IMR-90 (cell line): Measurements from ENCODE around the gene FAF1. TPM values are rescaled to one million over a fixed set of nuclear protein-coding genes. Genes with fewer than 3 reads are reported as not detected.

ENCODE experiments used
- ATAC-seq: fragments of 200-7000 bp; cut with Tn5 transposase; 2 replicates; pipeline ENCODE4 v1.9.1; 2020; ENCODE audit warnings: low read depth, mild to moderate bottlenecking, moderate library complexity
- BruUV-seq: library from RNA; stranded (reverse); fragments of 400-500 nt; replicated peaks from 2 replicates; lab custom pipeline; 2021; lab: Mats Ljungman, UMichigan
- CTCF ChIA-PET: fragments of 300-600 bp; formaldehyde crosslinking; extraction: SDS; loops from one replicate; lab custom pipeline; 2021; ENCODE audit warnings: antibody characterized with exemption; lab: Yijun Ruan, JAX
- POLR2A ChIA-PET: fragments of 300-600 bp; sonication (Branson Sonifier 250); formaldehyde crosslinking; loops from one replicate; lab custom pipeline; 2022; ENCODE audit warnings: antibody characterized with exemption; ENCODE audit not compliant: unreplicated experiment; lab: Charles Lee
- DNase-seq: peaks from one replicate; pipeline ENCODE4 v3.0.0; 2013
- H2AFZ ChIP-seq: replicated peaks from 2 replicates; pipeline ENCODE3; 2013; ENCODE audit warnings: low read length, mild to moderate bottlenecking; ENCODE audit not compliant: poor library complexity
- H2AK5ac ChIP-seq: 2 replicates; pipeline ENCODE4 v1.6.1; 2013; ENCODE audit warnings: low read depth, low read length, inconsistent platforms
- H2AK9ac ChIP-seq: replicated peaks from 2 replicates; pipeline ENCODE3; 2013; ENCODE audit warnings: mild to moderate bottlenecking, low read depth, low read length, moderate library complexity; ENCODE audit not compliant: poor library complexity
- H2BK120ac ChIP-seq: 2 replicates; pipeline ENCODE4 v1.6.1; 2013; ENCODE audit warnings: low read depth, low read length, inconsistent platforms
- H2BK15ac ChIP-seq: 3 replicates; pipeline ENCODE4 v1.6.1; 2013; ENCODE audit warnings: low read depth, low read length, inconsistent platforms
- H2BK20ac ChIP-seq: 2 replicates; pipeline ENCODE4 v1.6.1; 2013; ENCODE audit warnings: low read depth, mild to moderate bottlenecking, inconsistent platforms, low read length, moderate library complexity
- H2BK5ac ChIP-seq: 2 replicates; pipeline ENCODE4 v1.6.1; 2013; ENCODE audit warnings: mild to moderate bottlenecking, low read depth, low read length, inconsistent platforms; ENCODE audit not compliant: poor library complexity, severe bottlenecking
- H3K14ac ChIP-seq: replicated peaks from 2 replicates; pipeline ENCODE4 v1.6.1; 2013; ENCODE audit warnings: low read depth, low read length, inconsistent platforms
- H3K18ac ChIP-seq: 2 replicates; pipeline ENCODE4 v1.6.1; 2013; ENCODE audit warnings: low read depth, low read length, control low read depth
- H3K23ac ChIP-seq: 2 replicates; pipeline ENCODE4 v1.6.1; 2013; ENCODE audit warnings: low read depth, low read length, inconsistent platforms
- H3K27ac ChIP-seq: 2 replicates; pipeline ENCODE4 v1.5.1; 2013; ENCODE audit warnings: mild to moderate bottlenecking, control low read depth, low read length; ENCODE audit not compliant: insufficient read depth
- H3K27me3 ChIP-seq: 2 replicates; pipeline ENCODE4 v1.6.1; 2013; ENCODE audit warnings: low read length; ENCODE audit not compliant: control insufficient read depth, insufficient read depth
- H3K36me3 ChIP-seq: 2 replicates; pipeline ENCODE4 v1.6.1; 2013; ENCODE audit warnings: low read length, mixed read lengths; ENCODE audit not compliant: control insufficient read depth, insufficient read depth
- H3K4ac ChIP-seq: 2 replicates; pipeline ENCODE4 v1.6.1; 2013; ENCODE audit warnings: low read depth, low read length, inconsistent platforms
- H3K4me1 ChIP-seq: 2 replicates; pipeline ENCODE4 v1.6.1; 2013; ENCODE audit warnings: low read length, mixed read lengths; ENCODE audit not compliant: control insufficient read depth, insufficient read depth
- H3K4me2 ChIP-seq: 2 replicates; pipeline ENCODE4 v1.6.1; 2013; ENCODE audit warnings: low read depth, mild to moderate bottlenecking, control low read depth, low read length, moderate library complexity
- H3K4me3 ChIP-seq: 2 replicates; pipeline ENCODE4 v1.5.1; 2013; ENCODE audit warnings: low read depth, mild to moderate bottlenecking, control low read depth, low read length, moderate library complexity; ENCODE audit not compliant: insufficient read depth
- H3K56ac ChIP-seq: 2 replicates; pipeline ENCODE4 v1.6.1; 2013; ENCODE audit warnings: low read length, inconsistent platforms; ENCODE audit not compliant: insufficient read depth; ENCODE audit errors: extremely low read depth
- H3K79me1 ChIP-seq, 2 experiments: 2 replicates each; pipeline ENCODE4 v1.6.1; 2013; ENCODE audit warnings: low read length in 2 of 2, inconsistent platforms in 1 of 2, low read depth in 1 of 2
- H3K9ac ChIP-seq: 2 replicates; pipeline ENCODE4 v1.6.1; 2013; ENCODE audit warnings: low read depth, low read length, control low read depth
- H3K9me1 ChIP-seq: 2 replicates; pipeline ENCODE4 v1.6.1; 2013; ENCODE audit warnings: low read length, inconsistent platforms; ENCODE audit not compliant: insufficient read depth
- H3K9me3 ChIP-seq: 2 replicates; pipeline ENCODE4 v1.6.1; 2013; ENCODE audit warnings: low read length; ENCODE audit not compliant: control insufficient read depth, insufficient read depth
- H4K20me1 ChIP-seq: 2 replicates; pipeline ENCODE4 v1.6.1; 2013; ENCODE audit warnings: low read length, inconsistent platforms; ENCODE audit not compliant: insufficient read depth
- H4K5ac ChIP-seq: 2 replicates; pipeline ENCODE4 v1.6.1; 2013; ENCODE audit warnings: mild to moderate bottlenecking, low read depth, low read length, control low read depth
- H4K8ac ChIP-seq, 2 experiments: 2 replicates each; pipeline ENCODE4 v1.6.1; 2013; ENCODE audit warnings: low read depth in 2 of 2, low read length in 2 of 2, control low read depth in 1 of 2, inconsistent platforms in 1 of 2
- H4K91ac ChIP-seq: 2 replicates; pipeline ENCODE4 v1.6.1; 2013; ENCODE audit warnings: low read depth, low read length, inconsistent platforms; ENCODE audit not compliant: insufficient read depth
- CHD1 ChIP-seq: IDR thresholded peaks from 2 replicates; pipeline ENCODE4 v1.6.1; 2012; ENCODE audit warnings: low read depth, low read length, improper control_type of control experiment
- WGBS, 2 experiments: methylation state at CpG; one replicate each; pipeline versions ENCODE4 v1.1.5 to v1.1.7; 2013; ENCODE audit warnings: missing lambda C conversion rate in 2 of 2; ENCODE audit not compliant: insufficient read length in 1 of 2; ENCODE audit errors: extremely low coverage in 2 of 2; 5-methylcytosine and 5-hydroxymethylcytosine counted together
- dilution Hi-C: fragments of 300-500 bp; cut with HindIII; formaldehyde crosslinking; loops from one replicate; pipeline ENCODE4 v1.14.3; 2018; ENCODE audit warnings: low sequenced_read_pairs; ENCODE audit not compliant: unreplicated experiment
- in situ Hi-C: fragments of 300-500 bp; cut with MboI; formaldehyde crosslinking; loops from 3 replicates; pipeline ENCODE4 v1.14.3; 2019; ENCODE audit warnings: low sequenced_read_pairs, inconsistent platforms, mixed read lengths
- intact Hi-C: fragments of 100-400 bp; cut with micrococcal nuclease; formaldehyde crosslinking; loops from 2 replicates; pipeline ENCODE4 v1.10.0; 2022
- polyA plus RNA-seq, 3 experiments: library from polyadenylated mRNA; depleted of rRNA; stranded (reverse); fragments of >200 nt; gene quantifications; 2 replicates each; pipeline ENCODE4 v1.2.3, GENCODE V29; 2012; ENCODE audit warnings: low replicate concordance in 1 of 3
- total RNA-seq: library from RNA; depleted of rRNA; stranded (reverse); fragments of >200 nt; gene quantifications from 2 replicates; pipeline ENCODE4 v1.2.3, GENCODE V29; 2012

FAF1 gene
- total and polyA plus RNA-seq, 2 of the 4 experiments (the other 2 are of a cell fraction), result 18.8 to 72.9 TPM

DNA sequence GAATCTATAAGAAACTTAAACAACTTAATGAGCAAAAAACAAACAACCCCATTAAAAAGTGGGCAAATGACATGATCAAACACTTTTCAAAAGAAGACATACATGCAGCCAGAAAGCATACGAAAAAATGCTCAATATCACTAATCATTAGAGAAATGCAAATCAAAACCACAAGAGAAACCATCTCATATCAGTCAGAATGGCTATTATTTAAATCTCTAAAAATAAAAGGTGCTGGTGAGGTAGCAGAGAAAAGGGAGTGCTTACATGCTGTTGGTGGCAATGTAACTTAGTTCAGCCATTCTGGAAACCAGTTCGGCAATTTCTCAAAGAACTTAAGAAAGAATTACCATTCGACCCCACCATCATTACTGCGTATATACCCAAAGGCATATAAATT lies 147.7 kb downstream of the FAF1 start:
- Histone ChIP-seq H3K4me3 (no peak overlapping the region), H3K4ac (no peak overlapping the region), H2BK20ac (no peak overlapping the region), H3K4me2 (no peak overlapping the region), H4K8ac (no peak overlapping the region), H3K4me1 (no peaks in the 10 kb centered on the region), H2AK9ac (no peak overlapping the region), H3K56ac (no peak overlapping the region), H4K91ac (no peak overlapping the region), H3K9me3 (no peaks in the 10 kb centered on the region), H3K79me1 (peaks cover 18 to 37% of the 10 kb centered on the region in 2 experiments), H3K23ac (no peak overlapping the region), H3K27ac (no peak overlapping the region), H3K9me1 (no peaks in the 10 kb centered on the region), H3K14ac (no peak overlapping the region), H4K5ac (no peak overlapping the region), H3K18ac (no peak overlapping the region), H2BK120ac (no peak overlapping the region), H3K27me3 (no peaks in the 10 kb centered on the region), H3K36me3 (no peaks in the 10 kb centered on the region), H2AFZ (no peak overlapping the region), H4K20me1 (peaks cover 4% of the 10 kb centered on the region), H2BK5ac (no peak overlapping the region), H3K9ac (no peak overlapping the region), H2BK15ac (no peak overlapping the region), H2AK5ac (no peak overlapping the region)
- ChIA-PET CTCF (no interaction called here), POLR2A (no interaction called here)
- in situ Hi-C loops (no loop called here), dilution Hi-C loops (no loop called here), intact Hi-C loops (no loop called here)
- TF ChIP-seq CHD1, result no peak
- no peak for DNase-seq
- no peak for ATAC-seq
- WGBS, 2 experiments, result no CpG with 5 or more reads among the region's 4 CpGs
- BruUV-seq, result no TSS peak
